Measurements from ENCODE around the gene MBNL1. TPM values are rescaled to one million over a fixed set of nuclear protein-coding genes. Genes with fewer than 3 reads are reported as not detected.

Gene MBNL1
- total and polyA plus RNA-seq, 2 of the 4 experiments (the other 2 are of a cell fraction) = 127 to 664 TPM

DNA sequence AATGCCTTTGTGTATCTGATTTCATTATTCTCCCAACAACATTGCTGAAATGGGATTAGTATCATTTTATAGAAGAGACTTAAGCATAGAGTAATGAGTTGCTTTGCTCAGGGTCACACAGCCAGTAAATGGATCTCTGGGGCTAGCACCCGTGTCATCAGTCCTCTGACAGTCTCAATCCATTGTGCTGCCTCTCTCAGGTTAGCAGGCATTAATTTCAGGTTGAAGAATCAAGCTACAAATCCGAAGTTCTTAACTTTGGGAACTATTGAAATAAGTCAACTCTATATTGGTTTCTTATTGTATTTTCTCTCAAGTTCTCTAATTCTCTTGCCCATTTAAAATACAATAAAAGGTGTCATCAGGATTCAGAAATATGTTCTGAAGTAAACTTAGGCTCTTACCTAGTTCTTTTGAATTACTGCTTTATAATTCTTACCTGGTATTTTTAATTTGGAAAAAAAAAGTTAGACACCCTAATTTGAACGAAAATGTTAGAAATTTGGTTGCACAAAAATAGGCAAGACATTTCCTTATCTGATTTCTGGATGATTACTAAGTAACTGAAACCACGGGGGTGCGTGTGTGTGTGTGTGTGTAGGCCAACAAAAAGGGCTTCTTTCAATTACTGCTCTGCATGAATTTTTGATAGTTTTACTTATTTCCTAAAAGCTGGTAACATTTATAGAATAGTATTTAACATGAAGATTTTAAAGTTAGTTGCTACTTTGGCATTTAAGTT is 189.8 kb downstream of the MBNL1 start:
- BruUV-seq (replicated peaks) = no TSS peak
- Histone ChIP-seq H3K9ac (ENCODE audit: low read depth, low read length) (no peak overlapping the region), H3K4me3 (ENCODE audit: insufficient read depth, low read depth, low read length) (no peak overlapping the region), H3K4me1 (ENCODE audit: control insufficient read depth, insufficient read depth, low read length) (peaks cover 1% of the 10 kb centered on the region; the same call in 1 of the 2 replicates), H4K8ac (ENCODE audit: low read depth in 2 of 2, low read length in 2 of 2) (no peak overlapping the region), H3K9me1 (ENCODE audit: insufficient read depth, low read length) (peaks cover 2% of the 10 kb centered on the region), H3K9me3 (ENCODE audit: control insufficient read depth, insufficient read depth, low read length) (no peaks in the 10 kb centered on the region), H3K4me2 (ENCODE audit: low read depth, low read length) (no peak overlapping the region), H4K5ac (ENCODE audit: low read depth, low read length) (no peak overlapping the region), H2BK20ac (ENCODE audit: low read depth, low read length) (no peak overlapping the region), H2AK9ac (replicated peaks; ENCODE audit: low read depth, low read length, poor library complexity) (no peak overlapping the region), H3K36me3 (ENCODE audit: control insufficient read depth, insufficient read depth, low read length) (peaks cover 25% of the 10 kb centered on the region), H2BK120ac (ENCODE audit: low read depth, low read length) (no peak overlapping the region), H3K27me3 (ENCODE audit: control insufficient read depth, insufficient read depth, low read length) (no peaks in the 10 kb centered on the region), H3K14ac (replicated peaks; ENCODE audit: low read depth, low read length) (no peak overlapping the region), H4K20me1 (ENCODE audit: insufficient read depth, low read length) (peaks cover 5% of the 10 kb centered on the region; the same call in 1 of the 2 replicates), H4K91ac (ENCODE audit: insufficient read depth, low read depth, low read length) (no peak overlapping the region), H2AK5ac (ENCODE audit: low read depth, low read length) (no peak overlapping the region), H3K79me1 (ENCODE audit: low read depth in 1 of 2, low read length in 2 of 2) (peaks cover 25 to 30% of the 10 kb centered on the region in 2 experiments; a peak in 3 of 4 replicates), H2AFZ (replicated peaks; ENCODE audit: low read length, poor library complexity) (no peak overlapping the region), H2BK5ac (ENCODE audit: low read depth, low read length, poor library complexity, severe bottlenecking) (peak overlapping the region; percentile 33), H3K27ac (ENCODE audit: insufficient read depth, low read length) (no peak overlapping the region), H3K56ac (ENCODE audit: extremely low read depth, insufficient read depth, low read length) (no peak overlapping the region), H2BK15ac (ENCODE audit: low read depth, low read length) (no peak overlapping the region), H3K23ac (ENCODE audit: low read depth, low read length) (no peak overlapping the region), H3K4ac (ENCODE audit: low read depth, low read length) (no peak overlapping the region), H3K18ac (ENCODE audit: low read depth, low read length) (no peak overlapping the region)
- peak; percentile 29 for DNase-seq
- in situ Hi-C loops (cut with MboI; ENCODE audit: low sequenced_read_pairs) = no loop called here
- ATAC-seq (ENCODE audit: low read depth) = no peak
- WGBS, 2 experiments (ENCODE audit: extremely low coverage in 2 of 2, insufficient read length in 1 of 2) = 83% methylated on average over 1 of the region's 5 CpGs; no CpG with 5 or more reads in 1 of the 2 experiments
- CTCF ChIA-PET = interaction anchor here (1.0 to 1.2 kb wide), 2 partner anchors 15 to 386 kb away, joined by 3 read pairs; no protein-coding TSS in a partner anchor
- POLR2A ChIA-PET (ENCODE audit: unreplicated experiment) = no interaction called here
- intact Hi-C loops (cut with micrococcal nuclease) = no loop called here
- dilution Hi-C loops (cut with HindIII; ENCODE audit: low sequenced_read_pairs, unreplicated experiment) = no loop called here
- TF ChIP-seq SMC3 (IDR thresholded peaks at IDR 0.05; ENCODE audit: low read depth, low read length) (no peak), FOS (IDR thresholded peaks at IDR 0.05; ENCODE audit: low read depth, low read length) (no peak), MAFK (IDR thresholded peaks at IDR 0.05; ENCODE audit: low read depth, low read length) (no peak), MAZ (IDR thresholded peaks at IDR 0.05; ENCODE audit: borderline replicate concordance, low read depth, low read length) (no peak), CEBPB (IDR thresholded peaks at IDR 0.05; ENCODE audit: low read depth, low read length) (no peak), RAD21 (IDR thresholded peaks at IDR 0.05; ENCODE audit: low read length) (no peak), CHD1 (IDR thresholded peaks at IDR 0.05; ENCODE audit: low read depth, low read length) (no peak), MXI1 (IDR thresholded peaks at IDR 0.05; ENCODE audit: borderline replicate concordance, low read depth, low read length) (no peak), POLR2A (IDR thresholded peaks at IDR 0.05; ENCODE audit: low read depth, low read length) (no peak), RCOR1 (IDR thresholded peaks at IDR 0.05; ENCODE audit: insufficient replicate concordance, low read length) (no peak), NFE2L2 (IDR thresholded peaks at IDR 0.05; ENCODE audit: low read depth, low read length) (no peak), RFX5 (IDR thresholded peaks at IDR 0.05; ENCODE audit: low read depth, low read length) (no peak)
- TF ChIP-seq, protein P1, sequence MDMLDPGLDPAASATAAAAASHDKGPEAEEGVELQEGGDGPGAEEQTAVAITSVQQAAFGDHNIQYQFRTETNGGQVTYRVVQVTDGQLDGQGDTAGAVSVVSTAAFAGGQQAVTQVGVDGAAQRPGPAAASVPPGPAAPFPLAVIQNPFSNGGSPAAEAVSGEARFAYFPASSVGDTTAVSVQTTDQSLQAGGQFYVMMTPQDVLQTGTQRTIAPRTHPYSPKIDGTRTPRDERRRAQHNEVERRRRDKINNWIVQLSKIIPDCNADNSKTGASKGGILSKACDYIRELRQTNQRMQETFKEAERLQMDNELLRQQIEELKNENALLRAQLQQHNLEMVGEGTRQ (IDR thresholded peaks at IDR 0.05; ENCODE audit: low read depth, low read length) = no peak
- TF ChIP-seq, protein P2, sequence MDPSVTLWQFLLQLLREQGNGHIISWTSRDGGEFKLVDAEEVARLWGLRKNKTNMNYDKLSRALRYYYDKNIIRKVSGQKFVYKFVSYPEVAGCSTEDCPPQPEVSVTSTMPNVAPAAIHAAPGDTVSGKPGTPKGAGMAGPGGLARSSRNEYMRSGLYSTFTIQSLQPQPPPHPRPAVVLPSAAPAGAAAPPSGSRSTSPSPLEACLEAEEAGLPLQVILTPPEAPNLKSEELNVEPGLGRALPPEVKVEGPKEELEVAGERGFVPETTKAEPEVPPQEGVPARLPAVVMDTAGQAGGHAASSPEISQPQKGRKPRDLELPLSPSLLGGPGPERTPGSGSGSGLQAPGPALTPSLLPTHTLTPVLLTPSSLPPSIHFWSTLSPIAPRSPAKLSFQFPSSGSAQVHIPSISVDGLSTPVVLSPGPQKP (IDR thresholded peaks at IDR 0.05; ENCODE audit: borderline replicate concordance, low read depth, low read length) = no peak
- TF ChIP-seq, protein P3, sequence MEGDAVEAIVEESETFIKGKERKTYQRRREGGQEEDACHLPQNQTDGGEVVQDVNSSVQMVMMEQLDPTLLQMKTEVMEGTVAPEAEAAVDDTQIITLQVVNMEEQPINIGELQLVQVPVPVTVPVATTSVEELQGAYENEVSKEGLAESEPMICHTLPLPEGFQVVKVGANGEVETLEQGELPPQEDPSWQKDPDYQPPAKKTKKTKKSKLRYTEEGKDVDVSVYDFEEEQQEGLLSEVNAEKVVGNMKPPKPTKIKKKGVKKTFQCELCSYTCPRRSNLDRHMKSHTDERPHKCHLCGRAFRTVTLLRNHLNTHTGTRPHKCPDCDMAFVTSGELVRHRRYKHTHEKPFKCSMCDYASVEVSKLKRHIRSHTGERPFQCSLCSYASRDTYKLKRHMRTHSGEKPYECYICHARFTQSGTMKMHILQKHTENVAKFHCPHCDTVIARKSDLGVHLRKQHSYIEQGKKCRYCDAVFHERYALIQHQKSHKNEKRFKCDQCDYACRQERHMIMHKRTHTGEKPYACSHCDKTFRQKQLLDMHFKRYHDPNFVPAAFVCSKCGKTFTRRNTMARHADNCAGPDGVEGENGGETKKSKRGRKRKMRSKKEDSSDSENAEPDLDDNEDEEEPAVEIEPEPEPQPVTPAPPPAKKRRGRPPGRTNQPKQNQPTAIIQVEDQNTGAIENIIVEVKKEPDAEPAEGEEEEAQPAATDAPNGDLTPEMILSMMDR (conservative IDR thresholded peaks at IDR 0.05; ENCODE audit: low read depth, low read length) = no peak
